22Rv1 (cell line): ENCODE results near the gene KIR2DL1.

Source experiments
- CTCF ChIP-seq: fragments of 450-650 bp; IDR thresholded peaks from 2 replicates; pipeline ENCODE4 v1.5.1; 2017; ENCODE audit warnings: mild to moderate bottlenecking
- ZFX ChIP-seq: fragments of 450-650 bp; IDR thresholded peaks from 2 replicates; pipeline ENCODE4 v1.6.1; 2017; ENCODE audit warnings: antibody characterized with exemption, borderline replicate concordance

- TF ChIP-seq CTCF, result no peak
- TF ChIP-seq ZFX, result no peak
These were observed 40.0 kb upstream of the KIR2DL1 start for GRCh38 chr19:54729416-54730188.
